Astrocyte of the cerebellum (primary cell): ENCODE results near the gene BANF2.

Experiments
- DNase-seq: peaks from one replicate; pipeline ENCODE4 v3.0.0-alpha.2; 2011; ENCODE audit warnings: low read depth
- H3K4me3 ChIP-seq: 2 replicates; pipeline ENCODE4 v1.5.1; 2011; ENCODE audit warnings: mild to moderate bottlenecking, low read depth, low read length, moderate library complexity
- CTCF ChIP-seq: IDR thresholded peaks from 2 replicates; pipeline ENCODE4 v1.5.1; 2012; ENCODE audit warnings: low read length, low read depth, moderate library complexity, mild to moderate bottlenecking; ENCODE audit errors: missing control alignments
- in situ Hi-C: cut with HindIII; loops from 2 replicates; pipeline ENCODE4 v1.10.0; 2017; ENCODE audit warnings: low sequenced_read_pairs

The BANF2 gene

GRCh38 chr20:17688965-17689364 lies 10.8 kb upstream of the BANF2 start:
- no peak for TF ChIP-seq CTCF
- DNase-seq = no peak
- in situ Hi-C loops = no loop called here
- no peak overlapping the region for H3K4me3 ChIP-seq

GRCh38 chr20:17690144-17690543 lies 9.6 kb upstream of the BANF2 start:
- H3K4me3 ChIP-seq = no peak overlapping the region
- in situ Hi-C loops = no loop called here
- no peak for TF ChIP-seq CTCF
- no peak for DNase-seq

- no peak for DNase-seq
- in situ Hi-C loops = no loop called here
- no peak overlapping the region for H3K4me3 ChIP-seq
- TF ChIP-seq CTCF = no peak
Observed at GRCh38 chr20:17691758-17692157, 8.0 kb upstream of the BANF2 start.

- no peak for TF ChIP-seq CTCF
- in situ Hi-C loops = no loop called here
- DNase-seq = peak; percentile 43
- peak overlapping the region; percentile 8 for H3K4me3 ChIP-seq
Observed at GRCh38 chr20:17693444-17694001, 6.2 kb upstream of the BANF2 start.

- no peak for TF ChIP-seq CTCF
- no peak overlapping the region for H3K4me3 ChIP-seq
- in situ Hi-C loops = no loop called here
- no peak for DNase-seq
Observed at GRCh38 chr20:17694767-17695166, 5.0 kb upstream of the BANF2 start.

- DNase-seq = no peak
- H3K4me3 ChIP-seq = no peak overlapping the region
- in situ Hi-C loops = no loop called here
- TF ChIP-seq CTCF = no peak
Observed at GRCh38 chr20:17696287-17696686, 3.5 kb upstream of the BANF2 start.

GRCh38 chr20:17697171-17697570 lies 2.6 kb upstream of the BANF2 start:
- in situ Hi-C loops = no loop called here
- no peak overlapping the region for H3K4me3 ChIP-seq
- no peak for TF ChIP-seq CTCF
- DNase-seq = no peak
